ENCODE results near the gene CHPF2.
A peak's percentile ranks its signal among the peaks of the same experiment; 100 is the strongest.

The CHPF2 gene

DNA sequence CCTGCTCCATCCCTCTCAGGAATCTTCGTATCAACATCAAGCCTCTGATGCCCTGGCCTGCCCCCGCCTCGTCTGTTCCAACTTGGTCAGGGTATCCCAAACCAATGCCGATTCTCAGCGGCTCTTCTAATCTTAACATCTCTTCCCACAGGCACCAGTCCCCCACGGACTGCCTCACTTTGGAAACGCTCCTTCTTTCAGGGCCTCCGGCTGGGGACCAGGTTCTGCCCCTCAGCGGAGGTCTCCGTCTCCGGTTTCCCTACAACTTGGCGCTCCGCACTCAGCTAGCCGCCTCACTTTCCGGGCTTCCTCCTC is 5.8 kb upstream of the CHPF2 start:
- H3K4me3 ChIP-seq (ENCODE audit: low read length) = peak overlapping the region; percentile 87
- TF ChIP-seq CTCF (conservative IDR thresholded peaks at IDR 0.05; ENCODE audit: low read depth, low read length) = no peak
- DNase-seq (ENCODE audit: low read depth) = no peak

GRCh38 chr7:151226875-151227782 is 5.2 kb upstream of the CHPF2 start, which contains the start of gene ABCF2:
ABCF2 (minus strand) TSS chr7:151227205; CDS start chr7:151226458, 747 bp downstream.
- no peak for TF ChIP-seq CTCF (conservative IDR thresholded peaks at IDR 0.05; ENCODE audit: low read depth, low read length)
- DNase-seq (ENCODE audit: low read depth) = peak; percentile 98
- peak within 1 kb of the TSS; percentile 87 for H3K4me3 ChIP-seq (ENCODE audit: low read length)

- H3K4me3 ChIP-seq (ENCODE audit: low read length) = peak overlapping the region; percentile 87
- DNase-seq (ENCODE audit: low read depth) = no peak
- TF ChIP-seq CTCF (conservative IDR thresholded peaks at IDR 0.05; ENCODE audit: low read depth, low read length) = no peak
These were observed 4.0 kb upstream of the CHPF2 start for GRCh38 chr7:151228024-151228866.

GRCh38 chr7:151229249-151229648 is 3.0 kb upstream of the CHPF2 start:
- DNase-seq (ENCODE audit: low read depth) = no peak
- no peak overlapping the region for H3K4me3 ChIP-seq (ENCODE audit: low read length)
- no peak for TF ChIP-seq CTCF (conservative IDR thresholded peaks at IDR 0.05; ENCODE audit: low read depth, low read length)

- TF ChIP-seq CTCF (conservative IDR thresholded peaks at IDR 0.05; ENCODE audit: low read depth, low read length) = no peak
- no peak overlapping the region for H3K4me3 ChIP-seq (ENCODE audit: low read length)
- no peak for DNase-seq (ENCODE audit: low read depth)
These were observed 1.2 kb upstream of the CHPF2 start for GRCh38 chr7:151231080-151231479.

DNA sequence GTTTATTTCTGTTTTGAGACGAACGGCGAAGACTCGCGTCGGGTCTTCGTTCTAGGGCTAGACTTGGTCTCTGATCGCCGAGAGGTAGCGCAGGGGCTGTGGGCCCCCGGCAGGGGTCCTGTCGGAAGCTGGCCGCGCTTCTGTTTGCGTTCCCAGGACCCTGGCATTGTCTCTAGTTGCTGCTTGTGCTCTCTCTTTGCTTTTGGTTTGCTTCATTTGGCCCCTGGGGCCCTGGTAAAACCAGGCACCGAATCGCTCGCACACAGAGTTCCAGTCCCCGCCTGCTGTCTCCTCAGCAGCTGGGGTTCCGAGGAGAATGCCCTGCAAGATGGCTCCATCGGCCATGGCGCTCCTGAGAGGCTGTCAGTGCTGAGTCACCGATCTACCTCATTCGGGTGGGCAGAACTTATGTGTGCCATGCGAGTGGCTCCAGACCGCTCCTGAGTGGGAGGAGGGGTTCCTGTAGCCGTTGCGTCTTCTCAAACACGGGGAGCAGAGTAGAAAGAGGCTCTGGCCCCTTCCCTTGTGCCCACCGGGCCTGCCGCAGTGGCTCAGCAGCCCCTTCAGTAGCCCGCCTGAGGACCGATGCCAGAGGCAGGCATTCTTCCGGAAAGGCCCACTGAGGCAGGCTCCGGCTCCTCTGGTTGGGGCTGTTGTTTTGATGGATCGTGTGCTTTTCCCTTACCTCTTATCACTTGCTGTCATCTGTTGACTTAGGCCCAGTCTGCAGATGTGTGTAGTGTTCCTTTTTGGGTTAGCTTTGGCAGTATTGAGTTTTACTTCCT is 826 bp downstream of the CHPF2 start:
- no peak for TF ChIP-seq CTCF (conservative IDR thresholded peaks at IDR 0.05; ENCODE audit: low read depth, low read length)
- no peak for DNase-seq (ENCODE audit: low read depth)
- H3K4me3 ChIP-seq (ENCODE audit: low read length) = peak overlapping the region; percentile 94

Data from retinal pigment epithelial cell (primary cell).